Muscle of back (tissue), 10 donors: ENCODE results near the gene GNG4. TPM values are rescaled to one million over a fixed set of nuclear protein-coding genes. Genes with fewer than 3 reads are reported as not detected.

ENCODE experiments used
- polyA plus RNA-seq, 10 donors: library from polyadenylated mRNA; unstranded; fragments of 120-200 nt; gene quantifications; one replicate each; pipeline ENCODE4 v1.2.1, GENCODE V29; 2013; ENCODE audit not compliant: insufficient read length in 10 of 10

The GNG4 gene
- polyA plus RNA-seq, 10 donors: 0.27 to 2.2 (median 0.76) TPM

Other genes with a start within 250 kb of the GNG4 start
- 10 to 100 TPM; 16.5 to 31.5 (median 22.9) TPM for gene B3GALNT2, start 145.3 kb downstream of the GNG4 start, polyA plus RNA-seq
- 10 to 100 TPM in 1 of 10 donors, 1 to 10 TPM in 9; 4.7 to 11.9 (median 7.8) TPM for gene LYST, start 217.1 kb upstream of the GNG4 start, polyA plus RNA-seq